CD4-positive, alpha-beta memory T cell (primary cell): ENCODE data around the gene RASSF7. TPM values are rescaled to one million over a fixed set of nuclear protein-coding genes. Genes with fewer than 3 reads are reported as not detected.
"Not testable (repeated sequence)": the region's sequence is repeated elsewhere in the genome, so short reads cannot be mapped to it uniquely, and the experiment has no call there.

Experiments
- CTCF ChIA-PET: fragments of 350-600 bp; sonication (Branson Sonifier 250); formaldehyde crosslinking; loops from one replicate; lab custom pipeline; 2021; ENCODE audit warnings: inconsistent platforms; ENCODE audit not compliant: partially characterized antibody; lab: Charles Lee
- POLR2A ChIA-PET: fragments of 350-600 bp; sonication (Branson Sonifier 250); formaldehyde crosslinking; loops from one replicate; lab custom pipeline; 2021; ENCODE audit not compliant: partially characterized antibody; lab: Charles Lee
- DNase-seq, 5 donors: peaks; one replicate each; pipeline versions ENCODE4 v3.0.0 to v3.0.0-alpha.2; 2020 to 2022; ENCODE audit warnings: mixed read lengths in 1 of 5
- H3K27ac ChIP-seq: one replicate; pipeline ENCODE4 v1.7.0; 2013; ENCODE audit warnings: low read depth, low read length
- H3K27me3 ChIP-seq: 2 replicates; pipeline ENCODE4 v1.7.0; 2013; ENCODE audit warnings: mild to moderate bottlenecking, low read length, moderate library complexity; ENCODE audit not compliant: insufficient read depth
- H3K36me3 ChIP-seq: 2 replicates; pipeline ENCODE4 v1.7.0; 2013; ENCODE audit warnings: mild to moderate bottlenecking, low read length, moderate library complexity; ENCODE audit not compliant: insufficient read depth
- H3K4me1 ChIP-seq: 2 replicates; pipeline ENCODE4 v1.7.0; 2013; ENCODE audit warnings: mild to moderate bottlenecking, low read length, moderate library complexity; ENCODE audit not compliant: insufficient read depth
- H3K4me3 ChIP-seq, 2 donors: one replicate each; pipeline ENCODE4 v1.7.0; 2013; ENCODE audit warnings: low read length in 2 of 2, mild to moderate bottlenecking in 1 of 2
- H3K9me3 ChIP-seq, 2 donors: one replicate each; pipeline ENCODE4 v1.7.0; 2013; ENCODE audit warnings: low read length in 2 of 2, control low read depth in 1 of 2; ENCODE audit not compliant: control insufficient read depth in 1 of 2
- H3K27ac Mint-ChIP-seq, 7 donors: one replicate each; pipeline ENCODE4 v1.8.0; 2020 to 2021; ENCODE audit warnings: mixed read lengths in 7 of 7, mild to moderate bottlenecking in 6 of 7, inconsistent platforms in 3 of 7, moderate library complexity in 3 of 7
- H3K27me3 Mint-ChIP-seq, 2 donors: one replicate each; pipeline ENCODE4 v1.8.0; 2020 to 2021; ENCODE audit warnings: mixed read lengths in 2 of 2
- H3K36me3 Mint-ChIP-seq, 2 donors: one replicate each; pipeline ENCODE4 v1.8.0; 2020 to 2021; ENCODE audit warnings: mixed read lengths in 2 of 2, inconsistent platforms in 1 of 2, mild to moderate bottlenecking in 1 of 2
- H3K4me1 Mint-ChIP-seq, 4 donors: one replicate each; pipeline ENCODE4 v1.8.0; 2020 to 2021; ENCODE audit warnings: mixed read lengths in 4 of 4, mild to moderate bottlenecking in 1 of 4
- H3K4me3 Mint-ChIP-seq, 8 donors: one replicate each; pipeline ENCODE4 v1.8.0; 2020 to 2021; ENCODE audit warnings: mixed read lengths in 8 of 8, mild to moderate bottlenecking in 7 of 8, moderate library complexity in 6 of 8, inconsistent platforms in 3 of 8
- H3K9me3 Mint-ChIP-seq, 8 donors: one replicate each; pipeline ENCODE4 v1.8.0; 2020 to 2021; ENCODE audit warnings: mixed read lengths in 8 of 8, mild to moderate bottlenecking in 5 of 8, inconsistent platforms in 3 of 8, moderate library complexity in 1 of 8
- intact Hi-C: fragments of 100-400 bp; cut with micrococcal nuclease; formaldehyde crosslinking; loops from one replicate; pipeline ENCODE4 v1.15.1; 2023
- polyA plus RNA-seq, 2 donors: library from polyadenylated mRNA; unstranded; fragments of 300-500 nt; fragmentation: Illumina TruSeq; gene quantifications; one replicate each; pipeline ENCODE4 v1.2.3, GENCODE V29; 2021
- total RNA-seq, 2 experiments: library from RNA; stranded (reverse); gene quantifications; one replicate each; pipeline ENCODE4 v1.2.3, GENCODE V29; 2021

Gene RASSF7
- 10 to 100 TPM; 52.7 to 55.2 TPM for total RNA-seq
- polyA plus RNA-seq = 10 to 100 TPM; 38.4 to 43.7 TPM

- Mint-ChIP-seq H3K9me3 (no peaks in the 10 kb centered on the region), H3K4me3 (peak within 1 kb of the TSS; percentile 84 to 94 (median 89)), H3K27ac (peak within 1 kb of the TSS; percentile 80 to 93 (median 89)), H3K27me3 (no peaks in the 10 kb centered on the region), H3K4me1 (peaks cover 8 to 17% (median 13%) of the 10 kb centered on the region in 4 donors), H3K36me3 (peaks cover 0 to 6% of the 10 kb centered on the region in 2 donors)
- H3K27me3 ChIP-seq = no peaks in the 10 kb centered on the region
- peaks cover 22% of the 10 kb centered on the region for H3K4me1 ChIP-seq
- H3K9me3 ChIP-seq = no peaks in the 10 kb centered on the region
- H3K27ac ChIP-seq = peak within 1 kb of the TSS; percentile 62
- H3K36me3 ChIP-seq = no peaks in the 10 kb centered on the region
- peak within 1 kb of the TSS; percentile 69 to 75 for H3K4me3 ChIP-seq
- intact Hi-C loops = loop anchor here (1.0 to 2.0 kb wide), 4 partner anchors 8 to 52 kb away; partner anchors contain the start of gene LRRC56
- peak; percentile 92 to 95 (median 92) for DNase-seq
- ChIA-PET POLR2A (interaction anchor here (0.9 to 7.1 kb wide), 14 partner anchors 8 to 354 kb away, joined by 3 to 56 read pairs (median 6); partner anchors contain the start of genes BET1L, IRF7, LRRC56 and PHRF1), CTCF (interaction anchor here (0.8 to 1.5 kb wide), 5 partner anchors 9 to 166 kb away, joined by 3 read pairs; partner anchors contain the start of genes DEAF1 and TMEM80)
Measured at GRCh38 chr11:560305-561147, at the start of gene RASSF7, which contains the start of gene LMNTD2. Gene RASSF7 (plus strand): TSS chr11:560970. CDS start chr11:561769, 799 bp downstream. Gene LMNTD2 (minus strand): TSS chr11:560738. CDS start chr11:560716, 22 bp downstream.

DNA sequence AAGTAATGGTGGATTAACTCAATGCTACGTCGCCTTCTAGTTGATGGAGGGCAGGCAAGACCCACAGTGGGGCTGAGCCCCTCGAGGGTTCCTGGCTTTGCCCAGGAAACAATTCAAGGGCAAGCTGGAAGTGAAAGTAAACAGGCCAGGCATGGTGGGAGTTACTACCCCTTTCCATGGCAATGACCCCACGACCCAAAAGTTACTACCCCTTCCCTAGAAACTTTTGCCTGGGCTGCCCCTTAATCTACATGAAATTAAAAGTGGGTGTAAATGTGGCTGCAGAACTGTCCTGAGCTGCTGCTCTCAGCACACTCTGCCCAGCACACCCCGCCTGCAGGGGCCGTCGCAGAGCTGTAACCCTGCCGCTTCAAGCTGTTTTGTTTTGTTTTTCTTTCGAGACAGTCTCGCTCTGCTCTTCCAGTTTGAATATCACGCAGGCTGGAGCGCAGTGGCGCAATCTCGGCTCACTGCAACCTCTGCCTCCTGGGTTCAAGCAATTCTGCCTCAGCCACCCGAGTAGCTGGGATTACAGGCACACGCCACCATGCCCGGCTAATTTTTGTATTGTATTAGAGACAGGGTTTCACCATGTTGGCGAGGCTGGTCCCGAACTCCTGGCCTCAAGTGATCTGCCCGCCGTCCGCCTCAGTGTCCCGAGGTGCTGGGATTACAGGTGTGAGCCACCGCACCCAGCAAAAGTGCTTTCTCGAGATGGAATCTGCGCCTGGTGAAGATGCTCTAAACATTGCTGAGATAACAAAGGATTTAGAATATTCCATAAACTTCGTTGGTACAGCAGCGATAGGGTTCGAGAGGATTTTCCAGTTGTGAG lies 47.8 kb upstream of the RASSF7 start:
- intact Hi-C loops = no loop called here
- Mint-ChIP-seq H3K4me3 (no peak overlapping the region), H3K27me3 (no peaks in the 10 kb centered on the region), H3K9me3 (peaks cover 0 to 13% (median 1%) of the 10 kb centered on the region in 8 donors), H3K27ac (peak overlapping the region in 1 of 7 donors; percentile 6), H3K4me1 (peaks cover 0 to 5% (median 2%) of the 10 kb centered on the region in 4 donors), H3K36me3 (peaks cover 9 to 15% of the 10 kb centered on the region in 2 donors)
- Histone ChIP-seq H3K36me3 (peaks cover 2% of the 10 kb centered on the region), H3K27ac (no peak overlapping the region), H3K4me3 (no peak overlapping the region), H3K27me3 (no peaks in the 10 kb centered on the region), H3K9me3 (no peaks in the 10 kb centered on the region), H3K4me1 (peaks cover 2% of the 10 kb centered on the region)
- POLR2A ChIA-PET = interaction anchor here (2.2 kb wide), 1 partner anchor 107 kb away, joined by 5 read pairs; no protein-coding TSS in a partner anchor
- CTCF ChIA-PET = no interaction called here
- DNase-seq = no peak

DNA sequence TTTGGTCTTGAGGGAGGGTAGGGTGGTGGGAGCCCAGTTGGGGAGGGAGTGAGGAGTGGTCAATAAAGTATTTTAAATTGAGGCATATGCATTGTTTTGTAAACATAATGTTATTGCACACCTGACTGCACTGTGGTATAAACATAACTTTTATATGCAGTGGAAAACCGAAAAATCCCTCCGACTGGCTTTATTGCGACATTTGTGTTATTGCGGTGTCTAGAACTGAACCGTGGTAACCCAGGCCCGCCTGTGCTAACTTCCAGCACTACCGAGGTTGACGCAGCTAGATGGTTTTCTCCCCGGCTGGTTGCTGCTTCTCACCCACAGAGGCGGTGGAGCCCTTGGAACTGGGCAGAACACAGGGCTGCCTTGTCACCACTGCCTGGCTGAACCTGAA lies 46.2 kb upstream of the RASSF7 start:
- Histone ChIP-seq H3K9me3 (no peaks in the 10 kb centered on the region), H3K4me1 (peaks cover 4% of the 10 kb centered on the region), H3K27ac (no peak overlapping the region), H3K4me3 (no peak overlapping the region), H3K27me3 (no peaks in the 10 kb centered on the region), H3K36me3 (no peaks in the 10 kb centered on the region)
- H3K27me3 Mint-ChIP-seq = no peaks in the 10 kb centered on the region
- H3K27ac Mint-ChIP-seq = peak overlapping the region in 1 of 7 donors; percentile 5
- H3K9me3 Mint-ChIP-seq = peaks cover 0 to 13% (median 1%) of the 10 kb centered on the region in 8 donors
- intact Hi-C loops = loop anchor here (5.0 kb wide), 1 partner anchor 207 kb away; the partner anchor contains the start of gene IFITM2
- H3K36me3 Mint-ChIP-seq = peaks cover 9 to 14% of the 10 kb centered on the region in 2 donors
- CTCF ChIA-PET = no interaction called here
- no peak overlapping the region for H3K4me3 Mint-ChIP-seq
- POLR2A ChIA-PET = interaction anchor here (0.9 to 2.5 kb wide), 2 partner anchors 8 to 21 kb away, joined by 3 to 5 read pairs; partner anchors contain the start of genes HRAS and RNH1
- H3K4me1 Mint-ChIP-seq = peaks cover 2 to 5% (median 3%) of the 10 kb centered on the region in 4 donors
- DNase-seq = no peak

DNA sequence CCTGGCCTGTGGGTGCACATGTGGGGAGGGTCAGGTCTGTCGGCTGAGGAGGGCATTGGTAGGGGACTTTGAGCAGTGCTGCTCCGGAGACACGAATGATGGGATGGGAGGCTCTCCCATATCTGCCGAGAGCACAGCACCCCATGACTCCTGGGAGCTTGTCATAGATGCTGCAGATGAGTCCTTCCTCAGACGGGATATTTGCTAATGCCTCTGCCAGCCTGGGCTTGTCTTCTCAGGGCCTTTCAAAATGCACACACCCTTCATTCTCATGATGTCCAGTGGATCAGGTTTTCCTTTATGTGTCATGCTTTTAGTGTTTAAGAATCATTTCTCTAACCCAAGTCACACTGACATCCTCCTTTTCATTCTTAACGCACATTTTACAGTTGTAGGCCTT lies 45.6 kb upstream of the RASSF7 start:
- CTCF ChIA-PET = no interaction called here
- peaks cover 0 to 13% (median 1%) of the 10 kb centered on the region in 8 donors for H3K9me3 Mint-ChIP-seq
- no peak for DNase-seq
- peaks cover 2 to 5% (median 3%) of the 10 kb centered on the region in 4 donors for H3K4me1 Mint-ChIP-seq
- peak overlapping the region in 1 of 7 donors; percentile 5 for H3K27ac Mint-ChIP-seq
- Histone ChIP-seq H3K4me3 (no peak overlapping the region), H3K4me1 (peaks cover 4% of the 10 kb centered on the region), H3K36me3 (no peaks in the 10 kb centered on the region), H3K27ac (no peak overlapping the region), H3K9me3 (no peaks in the 10 kb centered on the region), H3K27me3 (no peaks in the 10 kb centered on the region)
- POLR2A ChIA-PET = interaction anchor here (2.5 kb wide), 1 partner anchor 9 kb away, joined by 5 read pairs; the partner anchor contains the start of gene RNH1
- peaks cover 5 to 9% of the 10 kb centered on the region in 2 donors for H3K36me3 Mint-ChIP-seq
- H3K4me3 Mint-ChIP-seq = no peak overlapping the region
- H3K27me3 Mint-ChIP-seq = no peaks in the 10 kb centered on the region
- intact Hi-C loops = loop anchor here (5.0 kb wide), 1 partner anchor 208 kb away; the partner anchor contains the start of gene IFITM2

GRCh38 chr11:516400-516799 lies 44.4 kb upstream of the RASSF7 start:
- CTCF ChIA-PET = no interaction called here
- POLR2A ChIA-PET = interaction anchor here (2.5 kb wide), 1 partner anchor 10 kb away, joined by 5 read pairs; the partner anchor contains the start of gene RNH1
- no peak for DNase-seq

DNA sequence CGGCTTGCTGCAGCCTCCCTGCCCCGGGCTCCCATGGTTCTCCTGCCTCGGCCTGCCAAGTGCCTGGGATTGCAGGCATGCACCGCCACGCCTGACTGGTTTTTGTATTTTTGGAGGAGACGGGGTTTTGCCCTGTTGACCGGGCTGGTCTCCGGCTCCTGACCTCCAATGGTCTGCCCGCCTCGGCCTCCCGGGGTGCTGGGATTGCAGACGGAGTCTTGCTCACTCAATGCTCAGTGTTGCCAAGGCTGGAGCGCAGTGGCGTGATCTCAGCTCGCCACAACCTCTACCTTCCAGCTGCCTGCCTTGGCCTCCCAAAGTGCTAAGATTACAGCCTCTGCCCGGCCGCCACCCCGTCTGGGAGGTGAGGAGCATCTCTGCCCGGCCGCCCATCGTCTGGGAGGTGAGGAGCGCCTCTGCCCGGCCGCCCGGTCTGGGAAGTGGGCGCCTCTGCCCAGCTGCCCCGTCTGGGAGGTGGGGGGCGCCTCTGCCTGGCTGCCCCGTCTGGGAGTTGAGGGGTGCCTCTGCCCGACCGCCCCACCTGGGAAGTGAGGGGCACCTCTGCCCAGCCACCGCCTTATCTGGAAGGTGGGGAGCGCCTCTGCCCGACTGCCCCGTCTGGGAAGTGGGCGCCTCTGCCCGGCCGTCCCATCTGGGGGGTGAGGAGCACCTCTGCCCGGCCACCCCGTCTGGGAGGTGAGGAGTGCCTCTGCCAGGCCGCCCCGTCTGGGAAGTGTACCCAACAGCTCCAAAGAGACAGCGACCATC lies 43.7 kb upstream of the RASSF7 start:
- H3K27ac ChIP-seq, H3K9me3 ChIP-seq, H3K27me3 Mint-ChIP-seq, H3K27me3 ChIP-seq, H3K4me1 ChIP-seq, H3K4me3 ChIP-seq, H3K36me3 Mint-ChIP-seq, H3K36me3 ChIP-seq, CTCF ChIA-PET, H3K4me3 Mint-ChIP-seq, DNase-seq: not testable (repeated sequence)
- Mint-ChIP-seq H3K27ac (peak overlapping the region in 1 of 7 donors; percentile 31), H3K9me3 (peaks cover 0 to 13% (median 1%) of the 10 kb centered on the region in 8 donors), H3K4me1 (peaks cover 2 to 12% (median 3%) of the 10 kb centered on the region in 4 donors)
- intact Hi-C loops = loop anchor here (5.0 kb wide), 1 partner anchor 210 kb away; the partner anchor contains the start of gene IFITM2
- POLR2A ChIA-PET = interaction anchor here (1.5 to 2.5 kb wide), 2 partner anchors 9 to 11 kb away, joined by 5 read pairs; partner anchors contain the start of gene RNH1

More at GRCh38 chr11:516400-516799, 44.4 kb upstream of the RASSF7 start:
- Mint-ChIP-seq H3K27me3 (no peaks in the 10 kb centered on the region), H3K4me1 (peaks cover 2 to 12% (median 3%) of the 10 kb centered on the region in 4 donors), H3K9me3 (peaks cover 0 to 13% (median 1%) of the 10 kb centered on the region in 8 donors), H3K27ac (peak overlapping the region in 2 of 7 donors; percentile 31 to 60), H3K4me3 (no peak overlapping the region), H3K36me3 (peaks cover 3 to 7% of the 10 kb centered on the region in 2 donors)
- peaks cover 4% of the 10 kb centered on the region for H3K4me1 ChIP-seq
- intact Hi-C loops = loop anchor here (5.0 kb wide), 1 partner anchor 209 kb away; the partner anchor contains the start of gene IFITM2
- no peaks in the 10 kb centered on the region for H3K9me3 ChIP-seq
- H3K27me3 ChIP-seq = no peaks in the 10 kb centered on the region
- no peak overlapping the region for H3K27ac ChIP-seq
- no peaks in the 10 kb centered on the region for H3K36me3 ChIP-seq
- H3K4me3 ChIP-seq = no peak overlapping the region
